HG03280 (cell line): ENCODE measurements around the gene SMIM1.
"Not testable (repeated sequence)": the region's sequence is repeated elsewhere in the genome, so short reads cannot be mapped to it uniquely, and the experiment has no call there.

ENCODE experiments used
- ATAC-seq: cut with Tn5 transposase; IDR thresholded peaks from one replicate; pipeline ENCODE4 v1.9.1; 2021; ENCODE audit warnings: mild to moderate bottlenecking, moderate library complexity; ENCODE audit not compliant: unreplicated experiment

The SMIM1 gene

GRCh38 chr1:3736131-3736561 lies 36.4 kb upstream of the SMIM1 start:
- ATAC-seq: no peak

- ATAC-seq: no peak
Observed at GRCh38 chr1:3736708-3737107, 35.8 kb upstream of the SMIM1 start.

GRCh38 chr1:3738943-3739342 lies 33.6 kb upstream of the SMIM1 start:
- no peak for ATAC-seq

- ATAC-seq: no peak
Observed at GRCh38 chr1:3740042-3740441, 32.5 kb upstream of the SMIM1 start.

GRCh38 chr1:3740752-3741151 lies 31.8 kb upstream of the SMIM1 start:
- ATAC-seq: no peak

- ATAC-seq: no peak
Observed at GRCh38 chr1:3741566-3742438, 30.7 kb upstream of the SMIM1 start.

- ATAC-seq: no peak
Observed at GRCh38 chr1:3742439-3743298, 29.9 kb upstream of the SMIM1 start.

- no peak for ATAC-seq
Observed at GRCh38 chr1:3743421-3743820, 29.1 kb upstream of the SMIM1 start.

- ATAC-seq: no peak
Observed at GRCh38 chr1:3743826-3744225, 28.7 kb upstream of the SMIM1 start.

- no peak for ATAC-seq
Observed at GRCh38 chr1:3744646-3745045, 27.9 kb upstream of the SMIM1 start.

GRCh38 chr1:3745071-3745470 lies 27.5 kb upstream of the SMIM1 start:
- ATAC-seq: no peak

GRCh38 chr1:3745590-3746381 lies 26.8 kb upstream of the SMIM1 start:
- ATAC-seq: no peak

- ATAC-seq: no peak
Observed at GRCh38 chr1:3746389-3746829, 26.1 kb upstream of the SMIM1 start.

GRCh38 chr1:3746830-3747521 lies 25.6 kb upstream of the SMIM1 start:
- ATAC-seq: peak; percentile 79

GRCh38 chr1:3747522-3747848 lies 25.1 kb upstream of the SMIM1 start:
- no peak for ATAC-seq

- ATAC-seq: no peak
Observed at GRCh38 chr1:3747903-3748302, 24.6 kb upstream of the SMIM1 start.

- not testable (repeated sequence) for ATAC-seq
Observed at GRCh38 chr1:3748316-3748900, 24.1 kb upstream of the SMIM1 start.

GRCh38 chr1:3749512-3749911 lies 23.0 kb upstream of the SMIM1 start:
- ATAC-seq: no peak

GRCh38 chr1:3750741-3751140 lies 21.8 kb upstream of the SMIM1 start:
- ATAC-seq: no peak

- no peak for ATAC-seq
Observed at GRCh38 chr1:3752400-3752945, 20.1 kb upstream of the SMIM1 start, which contains the start of gene CCDC27. CCDC27 (plus strand) TSS chr1:3752450; CDS start chr1:3752482, 32 bp downstream.
